NCI-H2171 (cell line): Measurements from ENCODE around the gene B4GALT5.
A peak's percentile ranks its signal among the peaks of the same experiment; 100 is the strongest.
"Not testable (repeated sequence)": the region's sequence is repeated elsewhere in the genome, so short reads cannot be mapped to it uniquely, and the experiment has no call there.

ENCODE experiments used
- DNase-seq: peaks from one replicate; lab custom pipeline; 2025; lab: John Stamatoyannopoulos, UW

Gene B4GALT5

DNA sequence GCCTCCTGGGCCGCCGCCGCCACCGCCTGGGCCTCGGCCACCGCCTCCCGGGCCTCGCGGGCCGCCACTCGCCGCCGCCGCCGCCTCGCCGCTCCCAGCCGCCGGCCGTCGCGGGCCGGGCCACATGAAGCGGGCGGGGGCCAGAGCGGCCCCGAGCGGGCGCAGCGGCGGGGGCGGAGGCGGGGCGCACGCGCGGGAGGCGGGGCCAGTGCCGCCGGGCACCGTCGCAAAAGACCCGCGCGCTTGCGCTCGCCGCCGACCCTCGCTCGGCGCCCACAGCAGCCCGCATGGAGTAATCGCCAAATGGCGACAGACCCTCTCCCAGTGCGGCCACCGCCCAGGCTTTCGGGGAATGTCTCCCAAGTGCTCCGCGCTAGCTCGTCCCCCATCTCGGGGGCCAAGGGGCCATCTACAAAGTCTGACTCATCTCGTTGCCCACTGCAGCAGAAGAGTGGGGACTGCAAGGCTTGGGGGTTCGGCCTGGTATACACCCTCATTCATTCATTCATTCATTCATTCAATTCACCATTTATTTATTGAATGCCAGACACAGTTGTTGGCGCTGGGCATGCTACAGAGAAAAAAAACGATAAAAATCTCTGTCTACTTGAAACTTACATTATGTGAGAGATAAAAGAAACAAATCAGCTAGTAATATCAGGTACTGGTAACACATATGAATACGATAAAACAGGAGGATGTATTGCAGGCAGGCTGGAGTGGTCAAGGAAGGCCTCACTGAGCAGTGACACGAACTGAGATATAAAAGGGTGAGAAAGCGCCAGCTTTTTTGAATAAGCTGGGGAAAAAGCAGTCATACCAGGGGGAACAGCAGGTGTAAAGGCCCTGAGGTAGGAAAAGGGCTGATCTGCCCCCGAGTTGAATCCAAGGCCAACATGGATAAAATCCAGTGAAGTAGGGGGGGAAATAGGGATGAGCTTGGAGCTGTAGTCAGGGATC lies at the start of gene B4GALT5:
B4GALT5 (minus strand) TSS at position 126 of the 960 bp plus-strand sequence. CDS start 188 bp downstream, outside the sequence.
- DNase-seq = peak; percentile 93

- no peak for DNase-seq
Measured at GRCh38 chr20:49762940-49763766, 49.5 kb upstream of the B4GALT5 start.

DNA sequence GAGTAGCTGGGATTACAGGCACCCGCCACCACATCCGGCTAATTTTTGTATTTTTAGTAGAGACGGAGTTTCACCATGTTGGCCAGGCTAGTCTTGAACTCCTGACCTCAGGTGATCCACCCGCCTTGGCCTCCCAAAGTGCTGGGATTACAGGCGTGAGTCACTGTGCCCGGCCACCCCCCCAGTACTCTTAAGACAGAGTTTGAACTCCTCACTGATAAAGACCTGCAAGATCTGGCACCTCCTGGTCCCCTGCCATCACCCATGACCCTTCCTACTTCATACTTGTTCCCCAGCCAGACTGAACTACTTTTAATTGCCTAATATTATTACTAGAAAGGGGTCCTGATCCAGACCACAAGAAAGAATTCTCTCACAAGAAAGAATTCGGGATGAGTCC lies 48.2 kb upstream of the B4GALT5 start:
- not testable (repeated sequence) for DNase-seq

DNA sequence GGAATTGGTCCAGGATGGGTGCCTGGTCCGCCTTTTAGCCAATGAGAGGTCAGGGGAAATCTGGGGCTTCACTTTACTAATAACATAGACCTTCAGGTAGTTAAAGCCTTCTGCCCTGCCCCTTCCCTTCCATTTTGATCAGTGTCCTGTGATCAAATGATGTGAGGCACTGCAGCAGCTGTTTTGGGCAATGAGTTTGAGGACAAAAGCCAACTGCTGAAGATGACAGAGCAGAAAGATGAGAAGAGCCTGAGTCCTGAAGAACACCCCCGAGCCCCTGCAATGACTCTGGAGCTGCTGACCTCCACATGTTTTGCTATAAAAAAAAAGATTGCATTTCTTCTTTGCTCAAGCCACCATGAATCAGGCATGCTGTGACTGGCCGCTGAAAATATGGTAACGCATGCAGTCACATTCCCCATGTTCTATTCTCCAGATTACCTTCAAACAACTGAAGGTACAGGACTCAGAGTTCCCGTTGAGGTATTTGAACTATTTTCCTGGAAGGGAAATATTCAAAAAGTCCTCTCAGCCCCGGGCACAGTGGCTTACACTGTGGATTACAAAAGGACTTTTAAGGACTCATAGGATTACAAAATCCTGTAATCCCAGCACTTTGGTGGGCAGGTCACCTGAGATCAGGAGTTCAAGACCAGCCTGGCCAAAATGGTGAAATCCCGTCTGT lies 45.7 kb upstream of the B4GALT5 start:
- DNase-seq = no peak

DNA sequence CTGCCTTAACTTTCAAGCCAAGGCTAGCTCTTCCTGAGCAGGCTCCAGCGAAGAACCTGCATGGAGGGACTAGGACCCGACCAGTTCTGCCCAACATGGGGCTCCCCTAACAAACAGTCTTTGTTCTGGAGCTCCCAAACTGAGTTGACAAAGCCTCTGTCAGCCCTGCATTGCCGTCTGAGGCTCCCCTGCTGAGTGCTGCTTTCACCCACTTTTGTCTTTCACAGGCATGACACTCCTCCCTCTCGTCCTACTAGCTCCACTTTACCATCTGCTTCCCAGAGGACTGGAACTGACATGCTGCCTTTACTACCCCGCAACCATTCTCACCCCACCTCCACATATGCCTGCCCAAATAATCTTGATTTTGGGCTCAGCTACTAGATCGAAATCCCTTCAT lies 45.1 kb upstream of the B4GALT5 start:
- DNase-seq = no peak

DNA sequence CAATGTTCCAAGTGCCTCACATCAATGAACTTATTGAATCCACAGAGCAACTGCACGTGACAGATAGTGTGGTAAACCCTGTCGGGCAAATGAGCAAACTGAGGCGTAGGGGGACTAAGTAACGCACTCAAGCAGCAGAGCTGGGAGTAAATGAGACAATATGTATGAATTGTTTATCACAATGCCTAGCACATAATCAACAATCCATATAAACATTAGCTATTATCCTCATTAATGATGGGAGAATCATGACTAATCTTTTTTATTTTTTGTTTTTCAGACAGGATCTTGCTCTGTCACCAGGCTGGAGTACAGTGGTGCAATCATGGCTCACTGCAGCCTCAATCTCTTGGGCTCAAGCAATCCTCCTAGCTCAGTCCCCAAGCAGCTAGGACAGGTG lies 43.9 kb upstream of the B4GALT5 start:
- no peak for DNase-seq

DNA sequence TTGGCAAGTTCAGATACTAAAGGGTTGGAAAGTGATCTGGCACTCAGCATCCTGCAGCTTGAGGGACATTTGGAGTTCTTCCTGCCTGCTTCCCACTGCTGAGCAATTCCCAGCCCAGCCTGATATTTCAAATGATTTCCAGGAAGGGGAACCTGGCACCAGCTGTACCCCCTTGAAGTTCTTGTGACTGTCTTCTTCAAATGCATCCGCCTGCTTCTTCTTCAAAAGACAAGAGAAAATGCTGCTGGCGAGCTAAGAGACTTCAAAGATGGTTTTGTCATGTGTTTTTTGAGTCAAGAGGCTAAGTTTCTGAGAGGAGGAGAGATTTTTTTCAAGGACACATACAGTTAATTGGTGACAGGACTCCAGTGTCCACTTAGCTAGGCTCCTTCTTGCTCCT lies 42.6 kb upstream of the B4GALT5 start:
- DNase-seq = no peak

DNA sequence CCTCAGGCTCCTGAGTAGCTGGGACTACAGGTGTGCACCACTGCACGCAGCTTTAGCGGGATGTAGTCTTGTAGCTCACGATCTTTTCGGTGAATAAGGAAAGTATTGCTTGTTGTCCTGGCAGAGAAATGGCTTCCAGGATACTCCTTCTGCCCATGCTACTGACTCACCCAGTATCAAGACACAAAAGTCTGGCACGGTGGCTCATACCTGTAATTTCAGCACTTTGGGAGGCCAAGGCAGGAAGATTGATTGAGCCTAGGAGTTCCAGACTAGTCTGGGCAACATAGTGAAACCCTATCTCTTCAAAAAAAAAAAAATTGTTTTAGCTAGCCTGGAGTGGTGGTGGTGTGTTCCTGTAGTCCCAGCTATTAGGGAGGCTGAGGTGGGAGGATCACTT lies 40.9 kb upstream of the B4GALT5 start:
- no peak for DNase-seq

- no peak for DNase-seq
Measured at GRCh38 chr20:49753133-49753532, 39.5 kb upstream of the B4GALT5 start.

GRCh38 chr20:49752201-49752903 lies 38.7 kb upstream of the B4GALT5 start:
- DNase-seq = no peak

- DNase-seq = no peak
Measured at GRCh38 chr20:49751397-49751736, 37.7 kb upstream of the B4GALT5 start.

DNA sequence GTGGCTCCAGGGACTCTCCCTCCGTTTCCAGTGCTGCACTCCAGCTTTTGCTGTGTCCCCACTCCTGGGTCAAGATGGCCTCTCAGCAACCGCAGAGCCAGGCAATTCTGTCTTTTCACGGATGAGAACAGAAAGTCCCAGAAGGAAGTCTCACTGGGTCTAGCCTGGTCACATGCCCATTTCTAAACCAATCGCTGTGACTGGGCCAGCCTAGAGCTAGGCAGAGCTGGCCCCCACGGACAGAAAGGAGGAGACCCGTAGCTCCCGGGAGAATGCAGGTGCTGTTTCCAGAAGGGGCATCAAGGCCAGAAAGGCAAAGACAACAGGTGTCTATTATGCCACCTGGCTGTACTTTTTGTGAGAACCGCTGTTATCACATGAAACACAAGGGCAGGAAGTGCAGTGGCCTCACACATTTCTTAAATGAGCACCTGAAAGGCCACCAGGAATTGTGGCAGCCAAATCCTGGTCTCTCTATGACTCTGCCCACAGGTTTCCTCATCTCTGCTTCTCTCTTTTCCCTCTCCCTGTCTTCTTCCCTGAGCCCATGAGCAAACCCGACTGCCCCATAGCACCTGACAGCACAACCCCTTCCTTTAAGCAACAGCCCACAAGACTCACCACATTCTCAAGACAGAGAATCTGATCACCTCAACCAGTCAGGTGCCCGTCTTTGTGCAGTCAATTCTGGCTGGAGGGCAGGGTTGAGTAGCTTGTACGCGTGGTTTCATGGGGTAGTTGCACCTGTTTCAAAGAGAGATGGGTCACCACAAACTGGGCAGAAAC lies 37.1 kb upstream of the B4GALT5 start:
- no peak for DNase-seq

DNA sequence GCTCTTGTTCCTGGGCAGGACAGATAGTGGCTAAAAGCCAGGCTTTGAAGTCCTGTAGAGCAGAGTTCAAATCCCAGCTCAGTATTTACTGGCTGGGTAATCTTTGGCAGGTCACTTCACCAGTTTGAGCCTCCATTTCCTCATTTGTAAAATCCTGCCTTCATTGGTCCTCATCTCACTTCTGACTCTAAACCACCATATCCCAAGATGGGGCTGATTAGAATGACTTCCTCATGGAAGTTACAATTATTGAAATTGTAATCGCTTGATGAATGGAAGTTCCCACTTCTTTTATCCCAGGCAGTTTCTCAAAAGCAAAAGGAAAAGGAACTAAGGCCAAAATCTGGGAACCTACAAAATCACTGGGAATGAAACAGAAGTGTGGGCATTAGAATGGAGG lies 35.9 kb upstream of the B4GALT5 start:
- DNase-seq = no peak

DNA sequence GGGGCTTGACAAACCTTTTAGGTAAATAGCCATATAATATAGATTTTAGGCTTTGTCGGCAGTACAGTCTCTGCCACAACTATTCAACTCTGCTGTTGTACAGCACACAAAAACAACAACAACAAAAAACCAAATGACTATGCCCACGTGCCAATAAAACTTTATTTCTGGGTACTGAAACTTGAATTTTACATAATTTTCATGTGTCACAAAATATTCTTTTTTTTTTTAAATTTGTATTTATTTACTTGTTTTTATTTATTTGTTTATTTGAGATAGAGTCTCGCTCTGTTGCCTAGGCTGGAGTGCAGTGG lies 34.8 kb upstream of the B4GALT5 start:
- no peak for DNase-seq

GRCh38 chr20:49747707-49748524 lies 34.2 kb upstream of the B4GALT5 start:
- no peak for DNase-seq

DNA sequence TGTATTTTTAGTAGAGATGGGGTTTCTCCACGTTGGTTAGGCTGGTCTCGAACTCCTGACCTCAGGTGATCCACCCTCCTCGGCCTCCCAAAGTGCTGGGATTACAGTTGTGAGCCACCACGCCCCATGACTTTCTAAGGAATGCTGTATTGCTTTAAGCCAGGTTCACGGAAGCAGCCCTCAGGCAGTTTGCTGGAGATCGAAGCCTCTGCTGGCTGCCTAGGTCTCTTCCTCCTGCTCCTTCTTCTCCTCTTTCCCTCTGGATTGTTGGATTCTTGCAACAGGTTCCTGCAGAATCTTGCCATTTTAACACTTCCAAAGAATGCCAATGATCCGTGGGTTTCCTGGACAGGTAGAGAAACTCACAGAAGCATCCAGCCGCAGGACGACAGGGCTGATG lies 29.3 kb upstream of the B4GALT5 start:
- DNase-seq = no peak

- DNase-seq = no peak
Measured at GRCh38 chr20:49741977-49742376, 28.3 kb upstream of the B4GALT5 start.

- DNase-seq = no peak
Measured at GRCh38 chr20:49740807-49741206, 27.1 kb upstream of the B4GALT5 start.

DNA sequence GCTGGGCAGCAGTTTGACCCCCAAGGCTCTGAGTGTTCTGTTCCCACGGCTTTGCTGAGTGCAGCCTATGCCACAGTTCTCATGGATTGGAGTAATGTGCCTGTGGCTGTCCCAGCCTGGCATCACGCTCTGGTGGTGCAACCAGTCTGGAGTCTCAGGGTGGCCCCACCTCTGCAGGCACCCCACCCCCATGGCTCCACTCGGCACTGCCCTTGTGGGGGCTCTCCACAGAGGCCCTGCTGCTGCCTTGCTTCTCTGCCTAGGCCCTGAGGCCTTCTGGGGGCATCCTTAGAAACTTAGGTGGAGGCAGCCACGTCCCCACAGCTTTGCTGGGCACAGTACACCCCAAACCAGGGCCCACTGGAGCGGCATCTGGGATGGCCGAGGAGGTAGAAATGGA lies 25.4 kb upstream of the B4GALT5 start:
- no peak for DNase-seq

- DNase-seq = no peak
Measured at GRCh38 chr20:49737260-49737659, 23.6 kb upstream of the B4GALT5 start.
